Keratinocyte (primary cell): Measurements from ENCODE around the gene ZNF445. TPM values are rescaled to one million over a fixed set of nuclear protein-coding genes. Genes with fewer than 3 reads are reported as not detected.
"Not testable (repeated sequence)": the region's sequence is repeated elsewhere in the genome, so short reads cannot be mapped to it uniquely, and the experiment has no call there.

Experiments
- DNase-seq: peaks from one replicate; pipeline ENCODE4 v3.0.0-alpha.2; 2011; ENCODE audit warnings: low read depth, missing footprints, low spot score
- FAIRE-seq: peaks from 2 replicates; lab custom pipeline; 2011; peaks lifted over from hg19 to GRCh38; lab: Jason Lieb, UNC
- H2AFZ ChIP-seq: 2 replicates; pipeline ENCODE4 v1.6.0; 2012; ENCODE audit warnings: low read length, control low read depth, inconsistent platforms; ENCODE audit not compliant: control insufficient read depth
- H3K27ac ChIP-seq: 2 replicates; pipeline ENCODE4 v1.5.1; 2011; ENCODE audit warnings: low read length; ENCODE audit not compliant: control insufficient read depth, insufficient read depth
- H3K27me3 ChIP-seq: 3 replicates; pipeline ENCODE4 v1.6.0; 2011; ENCODE audit warnings: low read length; ENCODE audit not compliant: control insufficient read depth, insufficient read depth; ENCODE audit errors: extremely low read depth
- H3K36me3 ChIP-seq, 2 experiments: 2 replicates in 1 of 2; 3 replicates in 1 of 2; pipeline ENCODE4 v1.5.1; 2011; ENCODE audit warnings: low read length in 2 of 2, mild to moderate bottlenecking in 1 of 2; ENCODE audit not compliant: control insufficient read depth in 2 of 2, insufficient read depth in 2 of 2; ENCODE audit errors: extremely low read depth in 1 of 2
- H3K4me1 ChIP-seq: 3 replicates; pipeline ENCODE4 v1.5.1; 2011; ENCODE audit warnings: low read length; ENCODE audit not compliant: control insufficient read depth, insufficient read depth; ENCODE audit errors: extremely low read depth
- H3K4me2 ChIP-seq: 3 replicates; pipeline ENCODE4 v1.6.0; 2011; ENCODE audit warnings: low read depth, low read length; ENCODE audit not compliant: control insufficient read depth, insufficient read depth; ENCODE audit errors: extremely low read depth
- H3K4me3 ChIP-seq, 3 experiments: fragments of 200-600 bp in 1 of 3; sonication (generic) in 1 of 3; 2 replicates in 2 of 3; 3 replicates in 1 of 3; pipeline ENCODE4 v1.5.1; 2011 to 2016; ENCODE audit warnings: low read length in 3 of 3, mild to moderate bottlenecking in 3 of 3, control low read depth in 2 of 3, inconsistent platforms in 1 of 3, low read depth in 1 of 3, mixed read lengths in 1 of 3, mixed run types in 1 of 3, moderate library complexity in 1 of 3; ENCODE audit not compliant: control insufficient read depth in 2 of 3, insufficient read depth in 2 of 3; ENCODE audit errors: extremely low read depth in 1 of 3
- H3K79me2 ChIP-seq: 2 replicates; pipeline ENCODE4 v1.6.0; 2012; ENCODE audit warnings: low read length; ENCODE audit not compliant: control insufficient read depth, insufficient read depth
- H3K9ac ChIP-seq: 3 replicates; pipeline ENCODE4 v1.6.0; 2011; ENCODE audit warnings: low read length; ENCODE audit not compliant: control insufficient read depth, insufficient read depth; ENCODE audit errors: extremely low read depth
- H3K9me1 ChIP-seq: 3 replicates; pipeline ENCODE4 v1.6.0; 2011; ENCODE audit warnings: low read length; ENCODE audit not compliant: control insufficient read depth, insufficient read depth; ENCODE audit errors: extremely low read depth
- H3K9me3 ChIP-seq: 2 replicates; pipeline ENCODE4 v1.5.1; 2012; ENCODE audit warnings: low read depth, low read length; ENCODE audit not compliant: control insufficient read depth
- H4K20me1 ChIP-seq: 3 replicates; pipeline ENCODE4 v1.6.0; 2011; ENCODE audit warnings: low read length; ENCODE audit not compliant: control insufficient read depth, insufficient read depth; ENCODE audit errors: extremely low read depth
- EZH2 ChIP-seq: IDR thresholded peaks from one replicate; pipeline ENCODE4 v1.6.1; 2012; ENCODE audit warnings: inconsistent platforms, mild to moderate bottlenecking, low read length, moderate library complexity
- dilution Hi-C: fragments of 300-500 bp; cut with MboI; formaldehyde crosslinking; loops from one replicate; pipeline ENCODE4 v1.7.0; 2020; ENCODE audit warnings: low sequenced_read_pairs; ENCODE audit not compliant: extremely low pct_ligation_motif_present
- polyA plus RNA-seq, 5 experiments: library from polyadenylated mRNA; depleted of rRNA in 3 of 5; stranded (reverse) in 3 of 5; stranded (forward) in 1 of 5; unstranded in 1 of 5; fragments of >200 nt; gene quantifications; 1 replicate in 1 of 5; 2 replicates in 3 of 5; 3 replicates in 1 of 5; pipeline versions ENCODE4 v1.2.1 to v1.2.3, GENCODE V29; 2011 to 2012; ENCODE audit warnings: missing spikeins in 2 of 5, low read depth in 1 of 5, low replicate concordance in 1 of 5
- TF ChIP-seq, protein P1 (sequence below), 3 experiments: IDR thresholded peaks in 1 of 3; conservative IDR thresholded peaks in 1 of 3; optimal IDR thresholded peaks in 1 of 3; 2 replicates in 2 of 3; 3 replicates in 1 of 3; pipeline versions ENCODE3 to v1.5.1; 2011; ENCODE audit warnings: low read length in 3 of 3, mild to moderate bottlenecking in 3 of 3, moderate library complexity in 2 of 3, control low read depth in 1 of 3, inconsistent platforms in 1 of 3; ENCODE audit not compliant: insufficient read depth in 2 of 3; ENCODE audit errors: extremely low read depth in 1 of 3

ZNF445 gene
- polyA plus RNA-seq, 1 donor (not counting 4 experiments of a cell fraction or from before 2014, with no cell fraction given), result 3.3 TPM

DNA sequence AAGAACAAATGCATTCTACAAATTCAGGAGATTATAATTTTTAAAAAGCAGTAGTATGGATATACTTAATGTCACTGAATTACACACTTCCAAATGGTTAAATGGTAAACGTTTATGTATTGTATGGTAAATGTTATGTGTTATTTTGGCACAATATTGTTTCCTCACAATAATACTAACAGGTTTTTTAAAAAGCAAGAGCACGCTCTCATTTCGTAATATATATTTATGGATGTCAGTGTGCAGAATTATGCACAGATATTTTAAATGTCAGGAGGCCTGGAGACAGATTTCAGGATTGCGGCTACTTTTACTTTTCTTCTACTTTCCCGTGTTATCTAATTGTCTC lies 533 bp downstream of the ZNF445 start:
- Histone ChIP-seq H3K9ac (peak overlapping the region; percentile 71), H3K27me3 (no peaks in the 10 kb centered on the region), H3K79me2 (peaks cover 36% of the 10 kb centered on the region), H4K20me1 (no peaks in the 10 kb centered on the region), H2AFZ (peak overlapping the region; percentile 66), H3K36me3 (no peaks in the 10 kb centered on the region), H3K4me1 (peaks cover 18% of the 10 kb centered on the region), H3K9me3 (no peaks in the 10 kb centered on the region), H3K4me3 (peak overlapping the region; percentile 49 to 94 (median 87)), H3K9me1 (no peaks in the 10 kb centered on the region), H3K4me2 (peak overlapping the region; percentile 93), H3K27ac (peak overlapping the region; percentile 17)
- dilution Hi-C loops, result no loop called here
- DNase-seq (no peak), FAIRE-seq (no peak)
- TF ChIP-seq, protein P1, sequence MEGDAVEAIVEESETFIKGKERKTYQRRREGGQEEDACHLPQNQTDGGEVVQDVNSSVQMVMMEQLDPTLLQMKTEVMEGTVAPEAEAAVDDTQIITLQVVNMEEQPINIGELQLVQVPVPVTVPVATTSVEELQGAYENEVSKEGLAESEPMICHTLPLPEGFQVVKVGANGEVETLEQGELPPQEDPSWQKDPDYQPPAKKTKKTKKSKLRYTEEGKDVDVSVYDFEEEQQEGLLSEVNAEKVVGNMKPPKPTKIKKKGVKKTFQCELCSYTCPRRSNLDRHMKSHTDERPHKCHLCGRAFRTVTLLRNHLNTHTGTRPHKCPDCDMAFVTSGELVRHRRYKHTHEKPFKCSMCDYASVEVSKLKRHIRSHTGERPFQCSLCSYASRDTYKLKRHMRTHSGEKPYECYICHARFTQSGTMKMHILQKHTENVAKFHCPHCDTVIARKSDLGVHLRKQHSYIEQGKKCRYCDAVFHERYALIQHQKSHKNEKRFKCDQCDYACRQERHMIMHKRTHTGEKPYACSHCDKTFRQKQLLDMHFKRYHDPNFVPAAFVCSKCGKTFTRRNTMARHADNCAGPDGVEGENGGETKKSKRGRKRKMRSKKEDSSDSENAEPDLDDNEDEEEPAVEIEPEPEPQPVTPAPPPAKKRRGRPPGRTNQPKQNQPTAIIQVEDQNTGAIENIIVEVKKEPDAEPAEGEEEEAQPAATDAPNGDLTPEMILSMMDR (optimal IDR thresholded peaks at IDR 0.05 in 1 of 3, IDR thresholded peaks at IDR 0.05 in 1 of 3, conservative IDR thresholded peaks at IDR 0.05 in 1 of 3; ENCODE audit: extremely low read depth in 1 of 3, insufficient read depth in 2 of 3, low read length in 3 of 3), result no peak
- TF ChIP-seq EZH2, result no peak

DNA sequence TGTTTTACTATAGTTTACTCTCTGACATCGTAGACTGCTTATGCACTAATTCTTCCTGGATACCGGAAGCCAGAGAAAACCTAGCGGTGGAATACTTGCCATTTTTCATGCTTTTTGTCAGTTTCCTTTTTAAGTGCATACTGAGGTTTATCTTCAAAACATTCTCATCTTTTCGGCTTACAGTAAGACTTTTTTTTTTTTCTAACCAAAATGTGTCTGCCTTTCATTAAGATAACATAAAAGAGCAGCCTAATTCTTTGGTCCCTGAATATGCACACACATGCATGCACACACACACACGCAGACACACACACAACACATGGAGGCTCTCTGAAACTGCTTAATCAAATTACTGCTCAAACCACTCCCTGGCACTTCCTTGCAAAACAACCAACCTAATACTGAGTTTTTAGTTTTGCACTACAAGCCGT lies 1.3 kb downstream of the ZNF445 start:
- FAIRE-seq (no peak), DNase-seq (no peak)
- H2AFZ ChIP-seq, result peak overlapping the region; percentile 54
- H3K27ac ChIP-seq, result peak overlapping the region; percentile 6
- no peaks in the 10 kb centered on the region for H4K20me1 ChIP-seq
- peaks cover 18% of the 10 kb centered on the region for H3K4me1 ChIP-seq
- TF ChIP-seq EZH2, result no peak
- TF ChIP-seq, protein P1 (optimal IDR thresholded peaks at IDR 0.05 in 1 of 3, IDR thresholded peaks at IDR 0.05 in 1 of 3, conservative IDR thresholded peaks at IDR 0.05 in 1 of 3; ENCODE audit: extremely low read depth in 1 of 3, insufficient read depth in 2 of 3, low read length in 3 of 3), result no peak
- dilution Hi-C loops, result no loop called here
- no peaks in the 10 kb centered on the region for H3K36me3 ChIP-seq
- peak overlapping the region; percentile 49 to 94 (median 87) for H3K4me3 ChIP-seq
- no peaks in the 10 kb centered on the region for H3K27me3 ChIP-seq
- no peaks in the 10 kb centered on the region for H3K9me1 ChIP-seq
- peak overlapping the region; percentile 93 for H3K4me2 ChIP-seq
- H3K9ac ChIP-seq, result peak overlapping the region; percentile 71
- peaks cover 40% of the 10 kb centered on the region for H3K79me2 ChIP-seq
- no peaks in the 10 kb centered on the region for H3K9me3 ChIP-seq

DNA sequence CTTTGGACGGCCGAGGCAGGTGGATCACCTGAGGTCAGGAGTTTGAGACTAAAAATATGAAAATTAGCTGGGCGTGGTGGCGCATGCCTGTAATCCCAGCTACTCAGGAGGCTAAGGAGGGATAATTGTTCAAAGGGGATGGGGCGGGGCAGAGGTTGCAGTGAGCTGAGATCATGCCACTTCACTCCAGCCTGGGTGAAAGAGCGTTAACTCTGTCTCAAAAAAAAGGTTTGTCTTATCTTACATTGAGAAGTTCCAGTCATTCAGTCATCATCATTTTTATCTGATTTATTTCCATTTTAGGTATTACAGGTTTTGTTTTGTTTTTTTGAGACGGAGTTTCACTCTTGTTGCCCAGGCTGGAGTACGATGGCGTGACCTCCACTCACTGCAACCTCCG lies 2.6 kb downstream of the ZNF445 start:
- Histone ChIP-seq H3K79me2 (peaks cover 47% of the 10 kb centered on the region), H3K4me1 (peaks cover 18% of the 10 kb centered on the region)
- H3K36me3 ChIP-seq, H3K27me3 ChIP-seq, dilution Hi-C loops, H3K9me3 ChIP-seq, FAIRE-seq, DNase-seq, H2AFZ ChIP-seq, H3K9ac ChIP-seq, H3K4me2 ChIP-seq, H4K20me1 ChIP-seq, H3K27ac ChIP-seq, H3K9me1 ChIP-seq, H3K4me3 ChIP-seq: not testable (repeated sequence)
